NCI-H460 (cell line): ENCODE results near the gene SYT8. TPM values are rescaled to one million over a fixed set of nuclear protein-coding genes. Genes with fewer than 3 reads are reported as not detected.

Experiments
- DNase-seq: peaks from one replicate; pipeline ENCODE4 v3.0.0-alpha.2; 2016; ENCODE audit warnings: low read depth; ENCODE audit errors: extremely low read depth
- total RNA-seq: library from RNA; depleted of rRNA; stranded (reverse); fragments of >200 nt; shearing (Covaris generic); gene quantifications from 2 replicates; pipeline ENCODE4 v1.2.3, GENCODE V29; 2014

The SYT8 gene
- total RNA-seq, 1 experiment from 2014 or later, result not detected

- no peak for DNase-seq
Observed at GRCh38 chr11:1817000-1817399, 17.8 kb upstream of the SYT8 start.

- no peak for DNase-seq
Observed at GRCh38 chr11:1817511-1817910, 17.3 kb upstream of the SYT8 start.

GRCh38 chr11:1819074-1819473, 15.7 kb upstream of the SYT8 start:
- DNase-seq, result no peak

GRCh38 chr11:1820463-1821325, 14.1 kb upstream of the SYT8 start:
- no peak for DNase-seq

- no peak for DNase-seq
Observed at GRCh38 chr11:1821562-1821961, 13.2 kb upstream of the SYT8 start.

GRCh38 chr11:1822648-1823375, 12.0 kb upstream of the SYT8 start:
- DNase-seq, result no peak

- DNase-seq, result no peak
Observed at GRCh38 chr11:1823376-1824220, 11.2 kb upstream of the SYT8 start.

- no peak for DNase-seq
Observed at GRCh38 chr11:1824221-1825038, 10.4 kb upstream of the SYT8 start.

GRCh38 chr11:1825039-1825740, 9.6 kb upstream of the SYT8 start:
- peak; percentile 24 for DNase-seq

DNA sequence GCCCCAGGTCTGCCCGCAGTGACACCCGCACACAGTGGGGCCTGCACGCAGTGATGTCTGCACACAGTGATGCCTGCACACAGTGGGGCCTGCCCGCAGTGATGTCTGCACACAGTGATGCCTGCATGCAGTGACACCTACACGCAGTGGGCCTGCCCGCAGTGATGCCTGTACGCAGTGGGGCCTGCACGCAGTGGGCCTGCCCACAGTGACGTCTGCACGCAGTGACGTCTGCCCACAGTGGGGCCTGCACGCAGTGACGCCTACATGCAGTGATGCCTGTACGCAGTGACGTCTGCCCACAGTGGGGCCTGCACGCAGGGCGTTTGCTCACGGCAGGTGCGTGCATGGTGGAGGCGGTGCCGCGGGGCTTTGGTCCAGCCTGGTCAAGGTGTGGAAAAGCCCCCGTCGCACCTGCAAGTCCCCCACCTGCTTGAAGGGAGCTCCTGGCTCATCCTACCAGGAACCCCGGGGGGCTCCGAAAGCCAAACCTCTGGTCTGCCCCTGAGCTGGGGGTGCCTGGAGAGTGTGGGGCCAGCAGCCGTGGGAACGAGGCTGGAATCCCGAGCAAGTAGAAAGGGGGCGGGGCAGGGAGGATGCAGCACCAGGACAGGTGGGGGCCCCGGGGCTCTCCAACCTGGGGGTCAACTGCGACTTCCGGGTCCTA, 8.9 kb upstream of the SYT8 start:
- no peak for DNase-seq

DNA sequence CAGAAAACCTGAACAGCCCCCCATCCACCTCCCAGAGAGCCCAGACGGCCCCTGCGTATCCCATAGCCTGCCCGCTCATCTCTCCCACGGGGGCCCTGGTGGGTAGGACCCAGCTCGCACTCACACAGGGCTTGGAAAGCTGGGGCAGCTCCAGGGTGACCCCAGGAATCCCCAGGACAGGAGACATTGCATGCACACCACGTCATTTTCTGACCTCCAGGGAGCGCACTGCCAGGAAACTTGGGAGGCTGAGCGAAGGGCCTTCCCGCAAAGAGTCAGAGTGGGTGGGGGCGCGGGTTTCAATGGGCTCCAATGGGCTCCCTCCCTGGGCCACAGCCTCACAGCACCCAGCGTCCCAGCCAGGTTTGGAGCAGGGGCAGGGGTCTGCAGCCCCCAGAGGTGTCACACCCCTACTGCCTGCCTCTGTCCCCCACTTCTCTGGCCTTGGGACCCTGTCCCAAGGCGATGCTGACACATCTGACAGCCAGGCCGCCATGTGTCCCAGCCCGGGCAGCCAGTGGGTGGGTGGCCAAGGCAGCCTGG, 8.2 kb upstream of the SYT8 start:
- DNase-seq, result peak; percentile 26

DNA sequence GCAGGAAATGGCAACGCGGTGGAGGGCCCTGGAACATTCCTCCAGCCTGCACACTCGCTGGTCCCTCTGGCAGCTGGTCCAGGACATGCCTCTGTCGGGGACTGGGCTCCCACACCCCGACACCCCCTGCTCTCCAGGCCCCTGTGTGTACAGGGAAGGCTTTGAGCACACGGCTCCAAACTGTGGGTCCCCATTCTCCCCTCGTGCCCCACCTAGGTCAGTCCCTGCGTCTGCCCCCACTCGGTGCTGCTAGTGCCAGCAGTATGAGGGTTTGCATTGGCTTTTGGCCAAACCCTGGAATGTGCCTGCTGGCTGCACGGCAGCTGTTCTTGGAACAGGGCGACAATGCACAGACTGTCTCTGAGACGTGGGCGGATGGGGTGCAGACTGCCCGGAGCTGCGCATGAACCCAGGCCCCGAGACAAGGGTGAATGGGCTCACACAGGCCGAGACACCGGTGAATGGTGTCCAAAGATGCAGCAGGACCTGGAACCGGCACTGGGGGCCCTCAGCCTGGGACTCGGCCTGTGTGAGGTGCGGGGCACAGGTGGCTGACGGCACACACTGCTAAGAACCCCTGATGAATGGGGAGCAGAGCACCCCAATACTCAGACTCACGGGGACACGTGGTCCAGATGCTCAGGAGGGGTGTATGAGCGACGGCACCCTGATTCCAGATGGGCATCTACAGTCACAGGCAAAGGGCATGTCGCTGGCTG, 7.5 kb upstream of the SYT8 start:
- DNase-seq, result no peak

DNA sequence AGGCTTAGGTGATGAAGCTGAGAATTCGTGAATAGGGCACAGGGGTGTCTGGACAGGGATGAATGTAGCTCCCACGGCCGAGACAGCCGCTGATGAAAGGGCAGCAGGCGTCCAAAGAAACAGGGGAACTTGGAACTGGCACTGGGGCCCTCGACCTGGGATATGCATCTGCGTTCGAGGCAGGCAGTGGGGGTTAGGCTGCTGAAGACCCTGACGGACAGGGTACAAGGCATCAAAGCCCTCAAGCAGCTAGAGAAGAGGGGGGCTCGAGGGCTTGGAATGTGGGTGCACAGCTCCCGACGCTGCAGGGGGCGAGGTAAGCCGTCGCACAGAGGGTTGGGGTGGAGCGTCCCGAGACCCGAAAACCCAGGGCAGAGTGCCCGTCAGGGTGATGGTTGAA, 6.9 kb upstream of the SYT8 start:
- DNase-seq, result no peak

DNA sequence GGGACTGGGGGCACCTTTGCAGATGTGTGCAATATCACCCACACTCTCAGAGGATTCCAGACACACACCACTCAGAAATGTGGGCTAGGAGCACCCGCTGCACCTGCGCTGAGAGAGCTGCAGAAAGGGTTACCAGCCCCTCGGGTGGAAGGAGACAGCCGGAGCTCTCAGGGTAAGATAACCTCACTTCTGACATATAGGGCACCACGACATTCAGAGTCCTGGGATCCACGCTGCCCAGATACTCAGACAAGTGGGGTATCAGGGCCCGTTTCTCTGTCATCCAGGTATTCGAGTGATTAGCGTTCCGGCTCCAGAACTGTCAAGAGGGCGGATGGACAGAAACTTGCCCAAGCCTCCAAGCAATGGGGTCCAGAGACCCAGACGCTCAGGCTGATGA, 6.2 kb upstream of the SYT8 start:
- no peak for DNase-seq

DNA sequence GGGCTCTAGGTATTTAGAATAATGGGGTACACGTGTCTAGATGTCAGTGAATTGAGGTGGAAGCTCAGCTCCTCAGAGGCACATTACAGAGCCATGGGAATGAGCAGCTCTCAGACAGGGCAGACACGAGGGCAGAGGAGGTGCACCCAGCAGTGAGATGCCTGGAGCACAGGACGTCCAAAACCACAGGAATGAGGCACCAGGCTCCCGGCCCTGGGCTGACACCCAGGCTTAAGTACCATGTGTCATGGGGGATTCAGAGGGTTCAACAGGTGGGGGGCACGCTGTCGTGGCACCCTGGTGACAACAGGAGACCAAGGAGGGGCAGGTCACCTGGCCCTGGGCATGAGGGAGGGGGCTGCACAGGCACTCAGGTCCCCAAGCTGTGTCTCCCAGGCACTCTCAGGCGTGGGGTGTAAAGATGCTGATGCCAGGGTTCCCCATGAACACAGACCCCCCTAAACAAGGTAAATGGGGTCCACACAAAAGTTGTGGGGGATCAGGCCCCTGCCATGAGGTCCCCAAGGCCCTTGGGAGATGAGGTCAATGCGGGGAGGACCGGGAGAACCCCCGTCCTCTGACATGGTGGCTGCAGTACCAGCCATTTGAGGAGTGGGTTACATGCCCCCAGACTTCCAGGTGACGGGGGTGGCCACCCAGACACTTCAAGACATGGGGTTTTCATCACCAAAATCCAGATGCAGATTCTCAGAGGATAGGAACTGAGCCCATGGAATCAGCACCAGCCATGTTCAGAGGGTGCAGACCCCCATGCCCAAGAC, 5.6 kb upstream of the SYT8 start:
- DNase-seq, result no peak

DNA sequence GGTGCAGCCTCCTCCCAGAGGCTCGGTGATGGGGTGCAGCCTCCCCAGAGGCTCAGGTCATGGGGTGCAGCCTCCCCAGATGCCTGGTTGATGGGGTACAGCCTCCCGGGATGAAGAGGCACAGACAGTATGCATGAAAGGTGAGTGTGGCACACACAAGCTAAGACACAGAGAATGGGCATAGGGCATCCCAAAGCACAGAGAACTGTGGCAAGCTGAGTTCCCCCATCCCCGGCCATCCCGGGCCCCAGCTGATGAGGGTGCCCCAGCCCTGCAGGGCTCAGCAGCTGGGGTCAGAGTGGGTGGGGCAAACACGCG, 4.8 kb upstream of the SYT8 start:
- DNase-seq, result no peak
